GM23338 (cell line): Measurements from ENCODE around the gene GFPT2. TPM values are rescaled to one million over a fixed set of nuclear protein-coding genes. Genes with fewer than 3 reads are reported as not detected.

Source experiments
- ATAC-seq: fragments of 200-7000 bp; cut with Tn5 transposase; 3 replicates; pipeline ENCODE4 v1.9.1; 2020
- DNase-seq: peaks from one replicate; pipeline ENCODE4 v3.0.0-alpha.2; 2015; ENCODE audit warnings: low spot score
- H2AFZ ChIP-seq: fragments of 200-600 bp; sonication (generic); 2 replicates; pipeline ENCODE4 v1.8.0; 2016; ENCODE audit warnings: antibody characterized with exemption, mild to moderate bottlenecking, moderate library complexity
- H3F3A ChIP-seq: fragments of 200-600 bp; sonication (generic); replicated peaks from 2 replicates; pipeline ENCODE4 v1.8.0; 2017; ENCODE audit warnings: antibody characterized with exemption, mixed run types, low read depth
- H3K27ac ChIP-seq: fragments of 200-600 bp; sonication (generic); 2 replicates; pipeline ENCODE4 v1.6.1; 2016; ENCODE audit warnings: low read depth
- H3K27me3 ChIP-seq: fragments of 200-600 bp; sonication (generic); 2 replicates; pipeline ENCODE4 v1.8.0; 2016; ENCODE audit warnings: mild to moderate bottlenecking, mixed run types, moderate library complexity; ENCODE audit not compliant: insufficient read depth
- H3K36me3 ChIP-seq: fragments of 200-600 bp; sonication (generic); 2 replicates; pipeline ENCODE4 v1.8.0; 2016; ENCODE audit warnings: mild to moderate bottlenecking; ENCODE audit not compliant: insufficient read depth
- H3K4me1 ChIP-seq: fragments of 200-600 bp; sonication (generic); 2 replicates; pipeline ENCODE4 v1.8.0; 2016; ENCODE audit warnings: mild to moderate bottlenecking, moderate library complexity; ENCODE audit not compliant: insufficient read depth
- H3K4me2 ChIP-seq: fragments of 200-600 bp; sonication (generic); 2 replicates; pipeline ENCODE4 v1.7.1; 2017; ENCODE audit warnings: mixed run types
- H3K4me3 ChIP-seq: fragments of 200-600 bp; sonication (generic); 2 replicates; pipeline ENCODE4 v1.6.1; 2016; ENCODE audit warnings: mixed run types
- H3K79me2 ChIP-seq: fragments of 200-600 bp; sonication (generic); replicated peaks from 2 replicates; pipeline ENCODE4 v1.8.0; 2017; ENCODE audit warnings: mild to moderate bottlenecking; ENCODE audit not compliant: insufficient read depth
- H3K9me2 ChIP-seq: fragments of 200-600 bp; sonication (generic); 2 replicates; pipeline ENCODE4 v1.8.0; 2017; ENCODE audit not compliant: insufficient read depth
- H4K20me1 ChIP-seq: fragments of 200-600 bp; sonication (generic); replicated peaks from 2 replicates; pipeline ENCODE4 v1.8.0; 2017; ENCODE audit warnings: mild to moderate bottlenecking; ENCODE audit not compliant: insufficient read depth
- H3K27ac Mint-ChIP-seq: 2 replicates; pipeline ENCODE4 v1.8.0; 2020; ENCODE audit warnings: inconsistent platforms, mild to moderate bottlenecking, moderate library complexity, mixed read lengths
- H3K27me3 Mint-ChIP-seq: 3 replicates; pipeline ENCODE4 v1.8.0; 2022; ENCODE audit warnings: low read depth, mild to moderate bottlenecking, moderate library complexity, mixed read lengths, inconsistent platforms; ENCODE audit not compliant: insufficient read depth, poor library complexity
- H3K36me3 Mint-ChIP-seq: 3 replicates; pipeline ENCODE4 v1.8.0; 2021; ENCODE audit warnings: low read depth, mild to moderate bottlenecking, inconsistent platforms, moderate library complexity, mixed read lengths
- H3K4me1 Mint-ChIP-seq: 3 replicates; pipeline ENCODE4 v1.8.0; 2020; ENCODE audit warnings: mild to moderate bottlenecking, inconsistent platforms, mixed read lengths
- H3K4me3 Mint-ChIP-seq: 3 replicates; pipeline ENCODE4 v1.8.0; 2021; ENCODE audit warnings: moderate library complexity, mild to moderate bottlenecking, inconsistent platforms, mixed read lengths
- H3K9me3 Mint-ChIP-seq: 3 replicates; pipeline ENCODE4 v1.8.0; 2020; ENCODE audit warnings: moderate library complexity, mild to moderate bottlenecking, inconsistent platforms, mixed read lengths
- CREB1 ChIP-seq: fragments of 250-450 bp; sonication (Bioruptor Pico); IDR thresholded peaks from 2 replicates; pipeline ENCODE4 v1.5.0; 2020; ENCODE audit warnings: low read depth, mild to moderate bottlenecking, moderate library complexity
- CTCF ChIP-seq, 2 experiments: fragments of 200-600 bp in 1 of 2; sonication (generic) in 1 of 2; conservative IDR thresholded peaks; 2 replicates each; pipeline versions ENCODE4 v1.5.1 to v1.6.1; 2016 to 2017; ENCODE audit warnings: antibody characterized with exemption in 2 of 2, low read depth in 2 of 2, mild to moderate bottlenecking in 2 of 2, moderate library complexity in 1 of 2
- EZH2 ChIP-seq: fragments of 200-600 bp; sonication (generic); IDR thresholded peaks from one replicate; pipeline ENCODE4 v1.8.0; 2017; ENCODE audit warnings: antibody characterized with exemption, mild to moderate bottlenecking, low read depth; ENCODE audit not compliant: unreplicated experiment
- EZH2phosphoT487 ChIP-seq: fragments of 200-600 bp; sonication (generic); IDR thresholded peaks from one replicate; pipeline ENCODE4 v1.8.1; 2018; ENCODE audit warnings: antibody characterized with exemption; ENCODE audit not compliant: unreplicated experiment
- JUNB ChIP-seq: IDR thresholded peaks from one replicate; pipeline ENCODE4 v1.6.1; 2016; ENCODE audit warnings: antibody characterized with exemption; ENCODE audit not compliant: unreplicated experiment
- NANOG ChIP-seq: IDR thresholded peaks from 2 replicates; pipeline ENCODE4 v1.6.1; 2016; ENCODE audit warnings: antibody characterized with exemption, borderline replicate concordance
- POLR2AphosphoS5 ChIP-seq: IDR thresholded peaks from 2 replicates; pipeline ENCODE4 v1.6.1; 2016; ENCODE audit warnings: antibody characterized with exemption, low read depth
- STAT1 ChIP-seq: IDR thresholded peaks from one replicate; pipeline ENCODE4 v1.6.1; 2016; ENCODE audit warnings: antibody characterized with exemption; ENCODE audit not compliant: unreplicated experiment
- ZNF114 ChIP-seq: fragments of 250-450 bp; sonication (Bioruptor Pico); IDR thresholded peaks from 2 replicates; pipeline ENCODE4 v1.5.0; 2020; ENCODE audit warnings: mild to moderate bottlenecking, moderate library complexity
- ZNF331 ChIP-seq: fragments of 250-450 bp; sonication (Bioruptor Pico); IDR thresholded peaks from 2 replicates; pipeline ENCODE4 v1.5.0; 2020; ENCODE audit warnings: low read depth, mild to moderate bottlenecking, moderate library complexity
- ZNF462 ChIP-seq: fragments of 250-450 bp; sonication (Bioruptor Pico); IDR thresholded peaks from 2 replicates; pipeline ENCODE4 v1.5.0; 2020; ENCODE audit warnings: mild to moderate bottlenecking, moderate library complexity
- polyA plus RNA-seq: library from polyadenylated mRNA; unstranded; fragments of >200 nt; fragmentation: Nextera tagmentation; extraction: Ambion mirVana; gene quantifications from 2 replicates; pipeline ENCODE4 v1.2.1, GENCODE V29; 2016
- total RNA-seq: library from RNA; depleted of rRNA; stranded (reverse); fragments of >200 nt; shearing (Covaris generic); gene quantifications from 2 replicates; pipeline ENCODE4 v1.2.3, GENCODE V29; 2014
- TF ChIP-seq, protein P1 (sequence below): IDR thresholded peaks from one replicate; pipeline ENCODE4 v1.6.1; 2018; ENCODE audit warnings: antibody characterized with exemption; ENCODE audit not compliant: unreplicated experiment
- TF ChIP-seq, protein P2 (sequence below): IDR thresholded peaks from 2 replicates; pipeline ENCODE4 v1.6.1; 2016; ENCODE audit warnings: antibody characterized with exemption

The GFPT2 gene
- total and polyA plus RNA-seq, 2 experiments from 2014 or later = 82.6 to 120 TPM

DNA sequence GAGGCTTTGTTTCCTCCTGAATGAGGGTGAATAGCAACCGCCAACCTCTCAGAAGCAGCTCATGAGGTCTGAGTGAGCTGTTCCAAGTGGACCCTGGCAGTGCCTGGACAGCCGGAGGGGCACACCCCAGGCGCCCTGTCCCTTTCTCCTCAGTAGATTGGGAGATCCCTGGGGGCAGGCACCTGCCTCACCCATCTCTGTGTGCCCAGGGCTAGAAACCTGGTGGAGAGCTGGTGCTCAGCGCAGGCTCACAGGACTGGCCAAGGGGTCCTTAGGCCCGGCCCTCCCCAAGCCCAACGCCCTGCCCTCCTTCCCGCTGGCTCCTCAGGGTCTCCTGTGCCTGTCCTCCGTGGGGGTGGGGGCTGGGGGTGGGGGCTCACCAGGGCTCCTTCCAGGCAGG is 46.3 kb downstream of the GFPT2 start:
- peaks cover 16% of the 10 kb centered on the region for H3K36me3 ChIP-seq
- H3K79me2 ChIP-seq = no peaks in the 10 kb centered on the region
- H3K27me3 Mint-ChIP-seq = peaks cover 20% of the 10 kb centered on the region
- no peak overlapping the region for H3K27ac Mint-ChIP-seq
- TF ChIP-seq POLR2AphosphoS5 (no peak), EZH2 (no peak), ZNF331 (CRISPR knock-in tag) (no peak), ZNF462 (CRISPR knock-in tag) (no peak), CREB1 (CRISPR knock-in tag) (no peak), STAT1 (no peak), NANOG (no peak), JUNB (no peak), EZH2phosphoT487 (no peak), ZNF114 (no peak), CTCF (conservative IDR thresholded peaks at IDR 0.05; ENCODE audit: low read depth in 2 of 2) (no peak)
- TF ChIP-seq, protein P1, sequence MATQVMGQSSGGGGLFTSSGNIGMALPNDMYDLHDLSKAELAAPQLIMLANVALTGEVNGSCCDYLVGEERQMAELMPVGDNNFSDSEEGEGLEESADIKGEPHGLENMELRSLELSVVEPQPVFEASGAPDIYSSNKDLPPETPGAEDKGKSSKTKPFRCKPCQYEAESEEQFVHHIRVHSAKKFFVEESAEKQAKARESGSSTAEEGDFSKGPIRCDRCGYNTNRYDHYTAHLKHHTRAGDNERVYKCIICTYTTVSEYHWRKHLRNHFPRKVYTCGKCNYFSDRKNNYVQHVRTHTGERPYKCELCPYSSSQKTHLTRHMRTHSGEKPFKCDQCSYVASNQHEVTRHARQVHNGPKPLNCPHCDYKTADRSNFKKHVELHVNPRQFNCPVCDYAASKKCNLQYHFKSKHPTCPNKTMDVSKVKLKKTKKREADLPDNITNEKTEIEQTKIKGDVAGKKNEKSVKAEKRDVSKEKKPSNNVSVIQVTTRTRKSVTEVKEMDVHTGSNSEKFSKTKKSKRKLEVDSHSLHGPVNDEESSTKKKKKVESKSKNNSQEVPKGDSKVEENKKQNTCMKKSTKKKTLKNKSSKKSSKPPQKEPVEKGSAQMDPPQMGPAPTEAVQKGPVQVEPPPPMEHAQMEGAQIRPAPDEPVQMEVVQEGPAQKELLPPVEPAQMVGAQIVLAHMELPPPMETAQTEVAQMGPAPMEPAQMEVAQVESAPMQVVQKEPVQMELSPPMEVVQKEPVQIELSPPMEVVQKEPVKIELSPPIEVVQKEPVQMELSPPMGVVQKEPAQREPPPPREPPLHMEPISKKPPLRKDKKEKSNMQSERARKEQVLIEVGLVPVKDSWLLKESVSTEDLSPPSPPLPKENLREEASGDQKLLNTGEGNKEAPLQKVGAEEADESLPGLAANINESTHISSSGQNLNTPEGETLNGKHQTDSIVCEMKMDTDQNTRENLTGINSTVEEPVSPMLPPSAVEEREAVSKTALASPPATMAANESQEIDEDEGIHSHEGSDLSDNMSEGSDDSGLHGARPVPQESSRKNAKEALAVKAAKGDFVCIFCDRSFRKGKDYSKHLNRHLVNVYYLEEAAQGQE = no peak
- TF ChIP-seq, protein P2, sequence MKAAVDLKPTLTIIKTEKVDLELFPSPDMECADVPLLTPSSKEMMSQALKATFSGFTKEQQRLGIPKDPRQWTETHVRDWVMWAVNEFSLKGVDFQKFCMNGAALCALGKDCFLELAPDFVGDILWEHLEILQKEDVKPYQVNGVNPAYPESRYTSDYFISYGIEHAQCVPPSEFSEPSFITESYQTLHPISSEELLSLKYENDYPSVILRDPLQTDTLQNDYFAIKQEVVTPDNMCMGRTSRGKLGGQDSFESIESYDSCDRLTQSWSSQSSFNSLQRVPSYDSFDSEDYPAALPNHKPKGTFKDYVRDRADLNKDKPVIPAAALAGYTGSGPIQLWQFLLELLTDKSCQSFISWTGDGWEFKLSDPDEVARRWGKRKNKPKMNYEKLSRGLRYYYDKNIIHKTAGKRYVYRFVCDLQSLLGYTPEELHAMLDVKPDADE = no peak
- no peaks in the 10 kb centered on the region for H3K9me2 ChIP-seq
- peaks cover 3% of the 10 kb centered on the region; the same call in 1 of the 3 replicates for H3K9me3 Mint-ChIP-seq
- H3K4me1 Mint-ChIP-seq = peaks cover 5% of the 10 kb centered on the region
- H4K20me1 ChIP-seq = peaks cover 6% of the 10 kb centered on the region
- no peak overlapping the region for H3K4me3 Mint-ChIP-seq
- H3K4me1 ChIP-seq = no peaks in the 10 kb centered on the region
- no peak for DNase-seq
- 0 out of 2 replicates have a peak, but pooled peaks cover 4% of the 10 kb centered on the region for H3F3A ChIP-seq
- no peak overlapping the region for H2AFZ ChIP-seq
- no peak overlapping the region for H3K27ac ChIP-seq
- no peak overlapping the region for H3K4me2 ChIP-seq
- no peak overlapping the region for H3K4me3 ChIP-seq
- ATAC-seq = no peak
- H3K27me3 ChIP-seq = no peaks in the 10 kb centered on the region
- H3K36me3 Mint-ChIP-seq = peaks cover 94% of the 10 kb centered on the region
